SK-N-SH treated with all-trans-retinoic acid at 6 μM for 48 hours (cell line): ENCODE data around the gene ADARB2.

Source experiments
- GLIS3 ChIP-seq: fragments of 250-450 bp; sonication (Bioruptor Pico); IDR thresholded peaks from 2 replicates; pipeline ENCODE4 v1.5.0; 2020; ENCODE audit warnings: mild to moderate bottlenecking, moderate library complexity
- SNAI2 ChIP-seq: fragments of 250-450 bp; sonication (Bioruptor Pico); IDR thresholded peaks from 2 replicates; pipeline ENCODE4 v1.5.0; 2020; ENCODE audit warnings: mild to moderate bottlenecking, moderate library complexity
- ZFP3 ChIP-seq: fragments of 250-450 bp; sonication (Bioruptor Pico); IDR thresholded peaks from 2 replicates; pipeline ENCODE4 v1.5.0; 2020; ENCODE audit warnings: mild to moderate bottlenecking, moderate library complexity
- ZNF8 ChIP-seq: fragments of 450-650 bp; formaldehyde crosslinking; IDR thresholded peaks from 2 replicates; pipeline ENCODE4 v1.5.0; 2020; ENCODE audit warnings: mild to moderate bottlenecking, moderate library complexity
- TF ChIP-seq, protein P1 (sequence below): fragments of 250-450 bp; sonication (Bioruptor Pico); IDR thresholded peaks from 2 replicates; pipeline ENCODE4 v1.5.1; 2021; ENCODE audit warnings: mild to moderate bottlenecking, moderate library complexity
- TF ChIP-seq, protein P2 (sequence below): fragments of 250-450 bp; sonication (Bioruptor Pico); IDR thresholded peaks from 2 replicates; pipeline ENCODE4 v1.8.0; 2020; ENCODE audit warnings: mild to moderate bottlenecking, moderate library complexity, borderline replicate concordance

DNA sequence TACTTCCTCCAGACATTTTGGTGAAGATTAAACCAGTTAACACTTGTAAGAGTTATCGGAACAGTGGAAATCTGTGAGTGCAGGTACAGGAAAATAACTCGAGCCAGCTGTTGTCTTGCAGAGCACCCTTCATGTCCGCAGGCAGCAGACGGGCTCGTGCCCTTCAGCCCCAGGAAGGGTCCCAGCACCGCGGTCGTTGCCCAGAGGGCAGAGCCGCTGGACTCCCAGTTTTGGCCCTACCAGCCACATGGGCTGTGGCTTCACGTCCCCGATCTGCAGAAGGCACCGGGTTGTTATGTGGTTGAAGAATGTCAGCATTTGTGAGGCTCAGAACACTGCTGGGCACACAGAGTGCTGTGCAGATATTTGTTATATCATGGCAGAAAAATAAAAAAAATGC is 7.2 kb upstream of the ADARB2 start:
- TF ChIP-seq SNAI2 (no peak), GLIS3 (CRISPR knock-in tag) (no peak), ZFP3 (CRISPR knock-in tag) (no peak), ZNF8 (CRISPR knock-in tag) (no peak)
- TF ChIP-seq, protein P1, sequence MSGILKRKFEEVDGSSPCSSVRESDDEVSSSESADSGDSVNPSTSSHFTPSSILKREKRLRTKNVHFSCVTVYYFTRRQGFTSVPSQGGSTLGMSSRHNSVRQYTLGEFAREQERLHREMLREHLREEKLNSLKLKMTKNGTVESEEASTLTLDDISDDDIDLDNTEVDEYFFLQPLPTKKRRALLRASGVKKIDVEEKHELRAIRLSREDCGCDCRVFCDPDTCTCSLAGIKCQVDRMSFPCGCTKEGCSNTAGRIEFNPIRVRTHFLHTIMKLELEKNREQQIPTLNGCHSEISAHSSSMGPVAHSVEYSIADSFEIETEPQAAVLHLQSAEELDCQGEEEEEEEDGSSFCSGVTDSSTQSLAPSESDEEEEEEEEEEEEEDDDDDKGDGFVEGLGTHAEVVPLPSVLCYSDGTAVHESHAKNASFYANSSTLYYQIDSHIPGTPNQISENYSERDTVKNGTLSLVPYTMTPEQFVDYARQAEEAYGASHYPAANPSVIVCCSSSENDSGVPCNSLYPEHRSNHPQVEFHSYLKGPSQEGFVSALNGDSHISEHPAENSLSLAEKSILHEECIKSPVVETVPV: no peak
- TF ChIP-seq, protein P2, sequence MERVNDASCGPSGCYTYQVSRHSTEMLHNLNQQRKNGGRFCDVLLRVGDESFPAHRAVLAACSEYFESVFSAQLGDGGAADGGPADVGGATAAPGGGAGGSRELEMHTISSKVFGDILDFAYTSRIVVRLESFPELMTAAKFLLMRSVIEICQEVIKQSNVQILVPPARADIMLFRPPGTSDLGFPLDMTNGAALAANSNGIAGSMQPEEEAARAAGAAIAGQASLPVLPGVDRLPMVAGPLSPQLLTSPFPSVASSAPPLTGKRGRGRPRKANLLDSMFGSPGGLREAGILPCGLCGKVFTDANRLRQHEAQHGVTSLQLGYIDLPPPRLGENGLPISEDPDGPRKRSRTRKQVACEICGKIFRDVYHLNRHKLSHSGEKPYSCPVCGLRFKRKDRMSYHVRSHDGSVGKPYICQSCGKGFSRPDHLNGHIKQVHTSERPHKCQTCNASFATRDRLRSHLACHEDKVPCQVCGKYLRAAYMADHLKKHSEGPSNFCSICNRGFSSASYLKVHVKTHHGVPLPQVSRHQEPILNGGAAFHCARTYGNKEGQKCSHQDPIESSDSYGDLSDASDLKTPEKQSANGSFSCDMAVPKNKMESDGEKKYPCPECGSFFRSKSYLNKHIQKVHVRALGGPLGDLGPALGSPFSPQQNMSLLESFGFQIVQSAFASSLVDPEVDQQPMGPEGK (CRISPR knock-in tag): no peak
